RWPE2 (cell line): ENCODE results near the gene BMAL2.

Experiments
- ATAC-seq: fragments of 200-7000 bp; cut with Tn5 transposase; 3 replicates; pipeline ENCODE4 v1.9.1; 2021; ENCODE audit warnings: low read depth
- DNase-seq: peaks from one replicate; pipeline ENCODE4 v3.0.0-alpha.2; 2020; ENCODE audit warnings: low spot score
- H3K27ac ChIP-seq: fragments of 450-650 bp; 2 replicates; pipeline ENCODE4 v1.5.1; 2017; ENCODE audit warnings: mild to moderate bottlenecking; ENCODE audit not compliant: poor library complexity, severe bottlenecking
- H3K27me3 ChIP-seq: fragments of 250-450 bp; sonication (Bioruptor Pico); 2 replicates; pipeline ENCODE4 v1.5.1; 2021; ENCODE audit warnings: mild to moderate bottlenecking, moderate library complexity; ENCODE audit not compliant: insufficient read depth, poor library complexity, severe bottlenecking
- H3K36me3 ChIP-seq: fragments of 250-450 bp; sonication (Bioruptor Pico); 2 replicates; pipeline ENCODE4 v1.5.1; 2020; ENCODE audit warnings: low read depth, mild to moderate bottlenecking, moderate library complexity
- H3K4me1 ChIP-seq: fragments of 250-450 bp; sonication (Bioruptor Pico); 2 replicates; pipeline ENCODE4 v1.5.1; 2021; ENCODE audit warnings: mild to moderate bottlenecking, moderate library complexity; ENCODE audit not compliant: insufficient read depth, poor library complexity, severe bottlenecking
- H3K4me3 ChIP-seq: fragments of 250-450 bp; sonication (Bioruptor Pico); 2 replicates; pipeline ENCODE4 v1.5.1; 2021; ENCODE audit warnings: mild to moderate bottlenecking, moderate library complexity; ENCODE audit not compliant: severe bottlenecking
- H3K9me3 ChIP-seq: fragments of 250-450 bp; sonication (Bioruptor Pico); 2 replicates; pipeline ENCODE4 v1.5.1; 2021; ENCODE audit warnings: mild to moderate bottlenecking, moderate library complexity; ENCODE audit not compliant: severe bottlenecking
- TF ChIP-seq, protein P1 (sequence below): fragments of 450-650 bp; IDR thresholded peaks from one replicate; pipeline ENCODE4 v1.5.1; 2017; ENCODE audit warnings: mild to moderate bottlenecking, moderate library complexity; ENCODE audit not compliant: poor library complexity, severe bottlenecking

Gene BMAL2

GRCh38 chr12:27289414-27289813, 43.2 kb upstream of the BMAL2 start:
- Histone ChIP-seq H3K27ac (no peak overlapping the region), H3K27me3 (no peaks in the 10 kb centered on the region), H3K4me1 (no peaks in the 10 kb centered on the region), H3K9me3 (no peaks in the 10 kb centered on the region), H3K4me3 (no peak overlapping the region), H3K36me3 (no peaks in the 10 kb centered on the region)
- TF ChIP-seq, protein P1, sequence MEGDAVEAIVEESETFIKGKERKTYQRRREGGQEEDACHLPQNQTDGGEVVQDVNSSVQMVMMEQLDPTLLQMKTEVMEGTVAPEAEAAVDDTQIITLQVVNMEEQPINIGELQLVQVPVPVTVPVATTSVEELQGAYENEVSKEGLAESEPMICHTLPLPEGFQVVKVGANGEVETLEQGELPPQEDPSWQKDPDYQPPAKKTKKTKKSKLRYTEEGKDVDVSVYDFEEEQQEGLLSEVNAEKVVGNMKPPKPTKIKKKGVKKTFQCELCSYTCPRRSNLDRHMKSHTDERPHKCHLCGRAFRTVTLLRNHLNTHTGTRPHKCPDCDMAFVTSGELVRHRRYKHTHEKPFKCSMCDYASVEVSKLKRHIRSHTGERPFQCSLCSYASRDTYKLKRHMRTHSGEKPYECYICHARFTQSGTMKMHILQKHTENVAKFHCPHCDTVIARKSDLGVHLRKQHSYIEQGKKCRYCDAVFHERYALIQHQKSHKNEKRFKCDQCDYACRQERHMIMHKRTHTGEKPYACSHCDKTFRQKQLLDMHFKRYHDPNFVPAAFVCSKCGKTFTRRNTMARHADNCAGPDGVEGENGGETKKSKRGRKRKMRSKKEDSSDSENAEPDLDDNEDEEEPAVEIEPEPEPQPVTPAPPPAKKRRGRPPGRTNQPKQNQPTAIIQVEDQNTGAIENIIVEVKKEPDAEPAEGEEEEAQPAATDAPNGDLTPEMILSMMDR: no peak
- DNase-seq (no peak), ATAC-seq (no peak)

DNA sequence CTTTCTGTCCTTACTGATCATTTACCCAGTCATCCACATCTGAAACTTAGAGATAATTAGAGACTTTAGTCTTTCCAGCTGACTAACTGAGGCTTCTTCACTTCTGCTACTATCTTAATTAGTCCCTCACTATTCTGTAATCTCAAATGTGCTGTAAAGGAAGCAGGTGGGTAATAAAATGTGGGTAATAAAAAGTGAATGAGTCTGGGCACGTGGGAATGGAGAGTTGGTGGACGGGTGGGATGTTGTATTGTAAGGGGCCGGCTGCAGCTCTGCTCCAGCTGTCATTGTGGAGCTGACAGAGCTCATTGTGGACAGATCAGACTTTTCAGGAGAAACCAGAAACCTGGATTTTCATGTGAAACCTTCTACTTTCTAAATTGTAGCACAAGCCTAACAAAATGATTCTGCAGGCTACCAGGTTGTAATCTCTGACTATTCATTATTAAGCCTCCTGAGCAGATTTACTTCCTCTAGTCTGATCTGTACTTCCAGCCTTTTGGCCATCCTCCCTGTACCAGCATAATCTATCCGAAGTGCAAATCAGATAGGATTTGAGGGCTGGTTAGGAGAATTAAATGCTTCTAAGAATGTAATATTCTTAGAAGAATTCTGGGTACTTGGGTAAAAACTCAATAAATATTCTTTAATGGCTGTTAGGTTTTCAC, 42.0 kb upstream of the BMAL2 start:
- Histone ChIP-seq H3K36me3 (no peaks in the 10 kb centered on the region), H3K9me3 (no peaks in the 10 kb centered on the region), H3K27me3 (no peaks in the 10 kb centered on the region), H3K4me3 (no peak overlapping the region), H3K27ac (no peak overlapping the region), H3K4me1 (no peaks in the 10 kb centered on the region)
- no peak for ATAC-seq
- no peak for DNase-seq
- TF ChIP-seq, protein P1: no peak

DNA sequence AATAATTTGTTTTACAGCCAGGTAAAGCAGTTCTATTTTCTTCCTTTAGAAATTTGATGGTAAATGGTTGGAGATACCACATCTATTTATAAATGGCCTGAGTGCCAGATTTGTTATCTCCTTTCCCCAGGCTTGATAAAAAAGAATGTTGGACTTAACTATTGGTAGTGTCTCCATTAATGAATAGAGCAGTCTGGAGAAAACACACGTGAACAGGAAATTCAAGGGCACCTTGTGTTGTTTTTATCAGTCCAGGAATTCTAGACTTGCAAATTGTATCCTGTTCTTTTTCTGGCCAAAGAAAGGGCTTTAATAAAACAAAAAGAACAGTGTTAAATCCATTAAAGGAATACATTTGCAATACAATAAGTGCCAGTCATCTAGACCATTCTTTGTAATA, 40.8 kb upstream of the BMAL2 start:
- no peaks in the 10 kb centered on the region for H3K9me3 ChIP-seq
- ATAC-seq: no peak

GRCh38 chr12:27292718-27293117, 39.9 kb upstream of the BMAL2 start:
- TF ChIP-seq, protein P1: no peak
- no peak overlapping the region for H3K4me3 ChIP-seq
- H3K27me3 ChIP-seq: no peaks in the 10 kb centered on the region
- DNase-seq: no peak
- H3K4me1 ChIP-seq: no peaks in the 10 kb centered on the region
- no peak for ATAC-seq
- no peaks in the 10 kb centered on the region for H3K9me3 ChIP-seq
- H3K36me3 ChIP-seq: no peaks in the 10 kb centered on the region
- H3K27ac ChIP-seq: no peak overlapping the region

More for the DNA sequence above, 40.8 kb upstream of the BMAL2 start:
- TF ChIP-seq, protein P1: no peak
- H3K27ac ChIP-seq: no peak overlapping the region
- H3K36me3 ChIP-seq: no peaks in the 10 kb centered on the region
- no peaks in the 10 kb centered on the region for H3K4me1 ChIP-seq
- H3K27me3 ChIP-seq: no peaks in the 10 kb centered on the region
- DNase-seq: no peak
- H3K4me3 ChIP-seq: no peak overlapping the region

DNA sequence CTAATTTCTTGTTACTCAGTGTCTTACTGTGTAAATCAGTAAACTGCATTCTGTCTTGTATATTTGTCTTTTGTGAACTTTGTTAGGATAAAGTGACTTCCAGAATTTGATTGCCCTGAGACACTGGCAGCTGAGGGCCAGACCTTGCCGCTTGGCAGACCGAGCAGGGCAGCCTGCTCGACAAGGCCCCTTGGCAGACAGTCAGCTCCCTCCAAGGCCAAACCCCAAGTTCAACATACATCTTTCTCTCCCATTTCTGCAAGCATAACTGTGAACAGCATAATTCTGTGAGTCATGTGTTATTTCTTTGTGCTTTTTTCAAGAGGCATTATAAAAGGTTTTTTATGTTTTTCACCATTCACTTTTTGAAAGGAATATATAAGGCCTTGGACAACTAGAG, 39.2 kb upstream of the BMAL2 start:
- H3K4me1 ChIP-seq: no peaks in the 10 kb centered on the region
- H3K27ac ChIP-seq: no peak overlapping the region
- H3K36me3 ChIP-seq: no peaks in the 10 kb centered on the region
- DNase-seq (no peak), ATAC-seq (no peak)
- H3K9me3 ChIP-seq: no peaks in the 10 kb centered on the region
- TF ChIP-seq, protein P1: no peak
- H3K27me3 ChIP-seq: no peaks in the 10 kb centered on the region
- H3K4me3 ChIP-seq: no peak overlapping the region
